Activated naive CD4-positive, alpha-beta T cell treated with anti-CD3 and anti-CD28 coated beads, Interleukin-2, amount 10 ng/mL, durations not matched to agents 7 days and 5 days (primary cell): Measurements from ENCODE around the gene DUSP5.
A peak's percentile ranks its signal among the peaks of the same experiment; 100 is the strongest.
"Not testable (repeated sequence)": the region's sequence is repeated elsewhere in the genome, so short reads cannot be mapped to it uniquely, and the experiment has no call there.

ENCODE experiments used
- CTCF ChIA-PET: fragments of 350-600 bp; sonication (Branson Sonifier 250); formaldehyde crosslinking; loops from one replicate; lab custom pipeline; 2021; ENCODE audit warnings: antibody characterized with exemption; lab: Charles Lee
- DNase-seq: peaks from one replicate; pipeline ENCODE4 v3.0.0-alpha.2; 2020
- H3K27ac Mint-ChIP-seq: one replicate; pipeline ENCODE4 v1.8.0; 2021; ENCODE audit warnings: mild to moderate bottlenecking, moderate library complexity, mixed read lengths
- H3K27me3 Mint-ChIP-seq: one replicate; pipeline ENCODE4 v1.8.0; 2021; ENCODE audit warnings: mild to moderate bottlenecking, mixed read lengths
- H3K36me3 Mint-ChIP-seq: one replicate; pipeline ENCODE4 v1.8.0; 2021; ENCODE audit warnings: mixed read lengths
- H3K4me1 Mint-ChIP-seq: one replicate; pipeline ENCODE4 v1.8.0; 2021; ENCODE audit warnings: mixed read lengths
- H3K4me3 Mint-ChIP-seq: one replicate; pipeline ENCODE4 v1.8.0; 2021; ENCODE audit warnings: mild to moderate bottlenecking, moderate library complexity, mixed read lengths
- H3K9me3 Mint-ChIP-seq: one replicate; pipeline ENCODE4 v1.8.0; 2021; ENCODE audit warnings: mixed read lengths

DUSP5 gene

GRCh38 chr10:110527731-110528171, 30.0 kb downstream of the DUSP5 start:
- H3K27me3 Mint-ChIP-seq, result peaks cover 43% of the 10 kb centered on the region
- no peak overlapping the region for H3K4me3 Mint-ChIP-seq
- CTCF ChIA-PET, result interaction anchor here (2.9 kb wide), 1 partner anchor 173 kb away, joined by 13 read pairs; no protein-coding TSS in a partner anchor
- peaks cover 11% of the 10 kb centered on the region for H3K36me3 Mint-ChIP-seq
- H3K4me1 Mint-ChIP-seq, result peaks cover 48% of the 10 kb centered on the region
- H3K9me3 Mint-ChIP-seq, result no peaks in the 10 kb centered on the region
- DNase-seq, result no peak
- H3K27ac Mint-ChIP-seq, result no peak overlapping the region

- H3K4me1 Mint-ChIP-seq, result peaks cover 49% of the 10 kb centered on the region
- CTCF ChIA-PET, result interaction anchor here (0.8 to 2.9 kb wide), 2 partner anchors 25 to 173 kb away, joined by 3 to 13 read pairs; no protein-coding TSS in a partner anchor
- DNase-seq, result no peak
- peaks cover 9% of the 10 kb centered on the region for H3K36me3 Mint-ChIP-seq
- H3K4me3 Mint-ChIP-seq, result no peak overlapping the region
- no peaks in the 10 kb centered on the region for H3K9me3 Mint-ChIP-seq
- H3K27me3 Mint-ChIP-seq, result peaks cover 47% of the 10 kb centered on the region
- peak overlapping the region; percentile 83 for H3K27ac Mint-ChIP-seq
These were observed 30.7 kb downstream of the DUSP5 start for GRCh38 chr10:110528224-110528996.

GRCh38 chr10:110528997-110529524, 31.4 kb downstream of the DUSP5 start:
- Mint-ChIP-seq H3K4me1 (peaks cover 49% of the 10 kb centered on the region), H3K27ac (peak overlapping the region; percentile 83), H3K27me3 (peaks cover 52% of the 10 kb centered on the region)
- peak; percentile 30 for DNase-seq
- not testable (repeated sequence) for H3K4me3 Mint-ChIP-seq, H3K9me3 Mint-ChIP-seq, H3K36me3 Mint-ChIP-seq
- CTCF ChIA-PET, result interaction anchor here (0.8 to 2.9 kb wide), 2 partner anchors 26 to 174 kb away, joined by 3 to 13 read pairs; no protein-coding TSS in a partner anchor

GRCh38 chr10:110529596-110530011, 31.9 kb downstream of the DUSP5 start:
- Mint-ChIP-seq H3K36me3 (peaks cover 2% of the 10 kb centered on the region), H3K27me3 (peaks cover 51% of the 10 kb centered on the region), H3K4me1 (peaks cover 54% of the 10 kb centered on the region), H3K9me3 (no peaks in the 10 kb centered on the region), H3K4me3 (no peak overlapping the region), H3K27ac (peak overlapping the region; percentile 83)
- CTCF ChIA-PET, result interaction anchor here (2.9 kb wide), 1 partner anchor 174 kb away, joined by 13 read pairs; no protein-coding TSS in a partner anchor
- no peak for DNase-seq

- H3K4me1 Mint-ChIP-seq, result peaks cover 58% of the 10 kb centered on the region
- CTCF ChIA-PET, result interaction anchor here (2.9 kb wide), 1 partner anchor 175 kb away, joined by 13 read pairs; no protein-coding TSS in a partner anchor
- no peak overlapping the region for H3K4me3 Mint-ChIP-seq
- DNase-seq, result peak; percentile 34
- H3K9me3 Mint-ChIP-seq, result no peaks in the 10 kb centered on the region
- peak overlapping the region; percentile 5 for H3K27ac Mint-ChIP-seq
- no peaks in the 10 kb centered on the region for H3K36me3 Mint-ChIP-seq
- H3K27me3 Mint-ChIP-seq, result peaks cover 46% of the 10 kb centered on the region
These were observed 32.6 kb downstream of the DUSP5 start for GRCh38 chr10:110530131-110530831.

- H3K27ac Mint-ChIP-seq, result no peak overlapping the region
- H3K36me3 Mint-ChIP-seq, result no peaks in the 10 kb centered on the region
- peaks cover 69% of the 10 kb centered on the region for H3K4me1 Mint-ChIP-seq
- H3K4me3 Mint-ChIP-seq, result no peak overlapping the region
- no peaks in the 10 kb centered on the region for H3K9me3 Mint-ChIP-seq
- no peak for DNase-seq
- H3K27me3 Mint-ChIP-seq, result peaks cover 48% of the 10 kb centered on the region
- CTCF ChIA-PET, result interaction anchor here (1.2 to 2.0 kb wide), 5 partner anchors 15 to 225 kb away, joined by 3 to 8 read pairs (median 5); no protein-coding TSS in a partner anchor
These were observed 34.0 kb downstream of the DUSP5 start for GRCh38 chr10:110531687-110532086.

GRCh38 chr10:110532628-110533027, 34.9 kb downstream of the DUSP5 start:
- peaks cover 72% of the 10 kb centered on the region for H3K4me1 Mint-ChIP-seq
- H3K27me3 Mint-ChIP-seq, result peaks cover 52% of the 10 kb centered on the region
- CTCF ChIA-PET, result interaction anchor here (1.4 to 2.0 kb wide), 3 partner anchors 178 to 226 kb away, joined by 4 to 5 read pairs (median 5); no protein-coding TSS in a partner anchor
- not testable (repeated sequence) for H3K36me3 Mint-ChIP-seq, H3K9me3 Mint-ChIP-seq, H3K27ac Mint-ChIP-seq, DNase-seq, H3K4me3 Mint-ChIP-seq

GRCh38 chr10:110533149-110533548, 35.4 kb downstream of the DUSP5 start:
- no peaks in the 10 kb centered on the region for H3K36me3 Mint-ChIP-seq
- H3K9me3 Mint-ChIP-seq, result no peaks in the 10 kb centered on the region
- DNase-seq, result no peak
- H3K27ac Mint-ChIP-seq, result no peak overlapping the region
- H3K27me3 Mint-ChIP-seq, result peaks cover 49% of the 10 kb centered on the region
- CTCF ChIA-PET, result no interaction called here
- H3K4me1 Mint-ChIP-seq, result peaks cover 66% of the 10 kb centered on the region
- H3K4me3 Mint-ChIP-seq, result no peak overlapping the region

GRCh38 chr10:110534571-110534970, 36.9 kb downstream of the DUSP5 start:
- CTCF ChIA-PET, result interaction anchor here (0.7 to 4.8 kb wide), 6 partner anchors 15 to 224 kb away, joined by 3 to 23 read pairs (median 4); no protein-coding TSS in a partner anchor
- peaks cover 53% of the 10 kb centered on the region for H3K4me1 Mint-ChIP-seq
- H3K9me3 Mint-ChIP-seq, result no peaks in the 10 kb centered on the region
- H3K4me3 Mint-ChIP-seq, result no peak overlapping the region
- H3K27ac Mint-ChIP-seq, result no peak overlapping the region
- H3K36me3 Mint-ChIP-seq, result no peaks in the 10 kb centered on the region
- peak; percentile 51 for DNase-seq
- peaks cover 47% of the 10 kb centered on the region for H3K27me3 Mint-ChIP-seq

- H3K4me3 Mint-ChIP-seq, result no peak overlapping the region
- peaks cover 45% of the 10 kb centered on the region for H3K4me1 Mint-ChIP-seq
These were observed 38.5 kb downstream of the DUSP5 start for GRCh38 chr10:110535958-110536891.

GRCh38 chr10:110539091-110539490, 41.4 kb downstream of the DUSP5 start:
- CTCF ChIA-PET, result interaction anchor here (1.0 to 4.7 kb wide), 3 partner anchors 38 to 185 kb away, joined by 3 to 23 read pairs (median 3); no protein-coding TSS in a partner anchor
- Mint-ChIP-seq H3K36me3 (no peaks in the 10 kb centered on the region), H3K27me3 (peaks cover 24% of the 10 kb centered on the region), H3K4me1 (peaks cover 35% of the 10 kb centered on the region), H3K4me3 (no peak overlapping the region), H3K9me3 (no peaks in the 10 kb centered on the region), H3K27ac (no peak overlapping the region)
- DNase-seq, result no peak

More at GRCh38 chr10:110535958-110536891, 38.5 kb downstream of the DUSP5 start:
- CTCF ChIA-PET, result interaction anchor here (1.0 to 4.8 kb wide), 5 partner anchors 17 to 229 kb away, joined by 3 to 23 read pairs (median 3); no protein-coding TSS in a partner anchor
- Mint-ChIP-seq H3K36me3 (no peaks in the 10 kb centered on the region), H3K27me3 (peaks cover 33% of the 10 kb centered on the region), H3K9me3 (no peaks in the 10 kb centered on the region), H3K27ac (peak overlapping the region; percentile 53)
- peak; percentile 68 for DNase-seq

- no peak overlapping the region for H3K27ac Mint-ChIP-seq
- DNase-seq, result no peak
- H3K4me1 Mint-ChIP-seq, result peaks cover 26% of the 10 kb centered on the region
- peaks cover 19% of the 10 kb centered on the region for H3K27me3 Mint-ChIP-seq
- H3K36me3 Mint-ChIP-seq, result no peaks in the 10 kb centered on the region
- no peak overlapping the region for H3K4me3 Mint-ChIP-seq
- CTCF ChIA-PET, result interaction anchor here (0.7 to 4.7 kb wide), 6 partner anchors 37 to 234 kb away, joined by 3 to 23 read pairs (median 4); no protein-coding TSS in a partner anchor
- no peaks in the 10 kb centered on the region for H3K9me3 Mint-ChIP-seq
These were observed 42.3 kb downstream of the DUSP5 start for GRCh38 chr10:110540031-110540430.
